Gastrocnemius medialis (tissue), 4 donors: ENCODE results near the gene CD22. TPM values are rescaled to one million over a fixed set of nuclear protein-coding genes. Genes with fewer than 3 reads are reported as not detected.

Experiments used
- ATAC-seq, 2 donors: fragments of 150-250 bp; one replicate each; pipeline ENCODE4 v1.9.1; 2016
- DNase-seq, 2 donors: peaks; one replicate each; pipeline ENCODE4 v3.0.0-alpha.2; 2019
- H3K27ac ChIP-seq, 4 donors: fragments of 200-600 bp; sonication (generic); 1 replicate in 1 of 4; 2 replicates in 3 of 4; pipeline ENCODE4 v1.5.1; 2016 to 2018; ENCODE audit warnings: mild to moderate bottlenecking in 2 of 4, moderate library complexity in 1 of 4
- H3K27me3 ChIP-seq, 3 donors: fragments of 200-600 bp; sonication (generic) in 2 of 3; 1 replicate in 1 of 3; 2 replicates in 2 of 3; pipeline versions ENCODE4 v1.5.1 to v1.6.0; 2016 to 2019; ENCODE audit warnings: mild to moderate bottlenecking in 1 of 3, moderate library complexity in 1 of 3
- H3K36me3 ChIP-seq, 2 donors: fragments of 200-600 bp; sonication (generic) in 1 of 2; one replicate each; pipeline ENCODE4 v1.5.1; 2017 to 2018
- H3K4me1 ChIP-seq, 2 donors: fragments of 200-600 bp; sonication (generic) in 1 of 2; one replicate each; pipeline ENCODE4 v1.5.1; 2016 to 2017; ENCODE audit warnings: mild to moderate bottlenecking in 2 of 2
- H3K4me3 ChIP-seq, 4 donors: fragments of 200-600 bp; sonication (generic) in 3 of 4; 1 replicate in 1 of 4; 2 replicates in 3 of 4; pipeline ENCODE4 v1.5.1; 2016 to 2019; ENCODE audit warnings: mild to moderate bottlenecking in 2 of 4
- H3K9me3 ChIP-seq, 3 donors: fragments of 200-600 bp; sonication (generic) in 2 of 3; 1 replicate in 1 of 3; 2 replicates in 2 of 3; pipeline ENCODE4 v1.5.1; 2016 to 2019
- CTCF ChIP-seq, 5 experiments: fragments of 450-650 bp in 3 of 5; fragments of 200-600 bp in 2 of 5; sonication (generic) in 2 of 5; IDR thresholded peaks in 4 of 5; conservative IDR thresholded peaks in 1 of 5; 1 replicate in 4 of 5; 2 replicates in 1 of 5; pipeline ENCODE4 v1.5.1; 2016 to 2019; ENCODE audit warnings: antibody characterized with exemption in 5 of 5, mild to moderate bottlenecking in 3 of 5, moderate library complexity in 3 of 5
- POLR2A ChIP-seq, 2 donors: fragments of 450-650 bp; IDR thresholded peaks; one replicate each; pipeline ENCODE4 v1.6.1; 2017; ENCODE audit warnings: antibody characterized with exemption in 2 of 2, mild to moderate bottlenecking in 2 of 2, moderate library complexity in 2 of 2
- in situ Hi-C, 4 donors: fragments of 200-750 bp; cut with MboI; loops; one replicate each; pipeline versions ENCODE4 v1.15.0 to v1.8.0; 2017; ENCODE audit warnings: low sequenced_read_pairs in 4 of 4
- intact Hi-C: fragments of 100-400 bp; cut with DNase I; formaldehyde crosslinking; loops from one replicate; pipeline ENCODE4 v1.15.1; 2023; ENCODE audit warnings: low total_unique reads
- total RNA-seq, 4 donors: library from RNA; depleted of rRNA; stranded (reverse); fragments of >200 nt; gene quantifications; one replicate each; pipeline versions ENCODE4 v1.1.0 to v1.2.3, GENCODE V29; 2016

The CD22 gene
- total RNA-seq, 4 donors from 2014 or later: 0.59 TPM; not detected in 3

- DNase-seq (no peak), ATAC-seq (no peak)
- in situ Hi-C loops: loop anchor here in 1 of 4 donors (10.0 kb wide), 1 partner anchor 123 kb away; no protein-coding TSS in a partner anchor
These were observed 22.6 kb downstream of the CD22 start for GRCh38 chr19:35351411-35352176.

GRCh38 chr19:35352177-35352447, 23.1 kb downstream of the CD22 start:
- H3K4me3 ChIP-seq: no peak overlapping the region
- DNase-seq (no peak), ATAC-seq (no peak)
- no peak for TF ChIP-seq POLR2A (IDR thresholded peaks at IDR 0.05)
- no peak for TF ChIP-seq CTCF (IDR thresholded peaks at IDR 0.05 in 4 of 5, conservative IDR thresholded peaks at IDR 0.05 in 1 of 5)
- no peak overlapping the region for H3K27ac ChIP-seq
- no peaks in the 10 kb centered on the region for H3K36me3 ChIP-seq
- H3K27me3 ChIP-seq: no peaks in the 10 kb centered on the region
- intact Hi-C loops: loop anchor here (2.0 to 10.0 kb wide), 2 partner anchors 117 to 143 kb away; partner anchors contain the start of gene KRTDAP
- H3K9me3 ChIP-seq: no peaks in the 10 kb centered on the region
- H3K4me1 ChIP-seq: no peaks in the 10 kb centered on the region
- in situ Hi-C loops: loop anchor here in 1 of 4 donors (10.0 kb wide), 1 partner anchor 123 kb away; no protein-coding TSS in a partner anchor

More at GRCh38 chr19:35351411-35352176, 22.6 kb downstream of the CD22 start:
- intact Hi-C loops: loop anchor here (2.0 to 10.0 kb wide), 2 partner anchors 117 to 143 kb away; partner anchors contain the start of gene KRTDAP
- H3K4me3 ChIP-seq: no peak overlapping the region
- no peak overlapping the region for H3K27ac ChIP-seq
- H3K4me1 ChIP-seq: no peaks in the 10 kb centered on the region
- H3K9me3 ChIP-seq: no peaks in the 10 kb centered on the region
- no peak for TF ChIP-seq CTCF (IDR thresholded peaks at IDR 0.05 in 4 of 5, conservative IDR thresholded peaks at IDR 0.05 in 1 of 5)
- TF ChIP-seq POLR2A (IDR thresholded peaks at IDR 0.05): no peak
- no peaks in the 10 kb centered on the region for H3K27me3 ChIP-seq
- H3K36me3 ChIP-seq: no peaks in the 10 kb centered on the region

- DNase-seq: no peak
- in situ Hi-C loops: loop anchor here in 1 of 4 donors (10.0 kb wide), 1 partner anchor 122 kb away; no protein-coding TSS in a partner anchor
- no peaks in the 10 kb centered on the region for H3K27me3 ChIP-seq
These were observed 23.7 kb downstream of the CD22 start for GRCh38 chr19:35352448-35353304.

GRCh38 chr19:35353635-35354034, 24.6 kb downstream of the CD22 start:
- H3K27ac ChIP-seq: no peak overlapping the region
- no peak for ATAC-seq
- no peak for TF ChIP-seq CTCF (IDR thresholded peaks at IDR 0.05 in 4 of 5, conservative IDR thresholded peaks at IDR 0.05 in 1 of 5)
- TF ChIP-seq POLR2A (IDR thresholded peaks at IDR 0.05): no peak
- no peaks in the 10 kb centered on the region for H3K4me1 ChIP-seq
- H3K36me3 ChIP-seq: no peaks in the 10 kb centered on the region
- no peak overlapping the region for H3K4me3 ChIP-seq
- H3K27me3 ChIP-seq: no peaks in the 10 kb centered on the region
- H3K9me3 ChIP-seq: no peaks in the 10 kb centered on the region
- in situ Hi-C loops: loop anchor here in 1 of 4 donors (10.0 kb wide), 1 partner anchor 121 kb away; no protein-coding TSS in a partner anchor
- intact Hi-C loops: loop anchor here (2.0 to 10.0 kb wide), 2 partner anchors 115 to 141 kb away; partner anchors contain the start of gene KRTDAP
- DNase-seq: no peak

More at GRCh38 chr19:35352448-35353304, 23.7 kb downstream of the CD22 start:
- Histone ChIP-seq H3K4me3 (no peak overlapping the region), H3K36me3 (no peaks in the 10 kb centered on the region), H3K4me1 (no peaks in the 10 kb centered on the region), H3K27ac (no peak overlapping the region), H3K9me3 (no peaks in the 10 kb centered on the region)
- intact Hi-C loops: loop anchor here (2.0 to 10.0 kb wide), 2 partner anchors 116 to 142 kb away; partner anchors contain the start of gene KRTDAP
- TF ChIP-seq CTCF (IDR thresholded peaks at IDR 0.05 in 4 of 5, conservative IDR thresholded peaks at IDR 0.05 in 1 of 5) (peak; percentile 6 to 52 (median 48)), POLR2A (IDR thresholded peaks at IDR 0.05) (no peak)
- no peak for ATAC-seq
